ENCODE measurements around the gene FBXL5. TPM values are rescaled to one million over a fixed set of nuclear protein-coding genes. Genes with fewer than 3 reads are reported as not detected.

The FBXL5 gene
- total and polyA plus RNA-seq, 11 donors: 32.7 to 112 (median 81.5) TPM

DNA sequence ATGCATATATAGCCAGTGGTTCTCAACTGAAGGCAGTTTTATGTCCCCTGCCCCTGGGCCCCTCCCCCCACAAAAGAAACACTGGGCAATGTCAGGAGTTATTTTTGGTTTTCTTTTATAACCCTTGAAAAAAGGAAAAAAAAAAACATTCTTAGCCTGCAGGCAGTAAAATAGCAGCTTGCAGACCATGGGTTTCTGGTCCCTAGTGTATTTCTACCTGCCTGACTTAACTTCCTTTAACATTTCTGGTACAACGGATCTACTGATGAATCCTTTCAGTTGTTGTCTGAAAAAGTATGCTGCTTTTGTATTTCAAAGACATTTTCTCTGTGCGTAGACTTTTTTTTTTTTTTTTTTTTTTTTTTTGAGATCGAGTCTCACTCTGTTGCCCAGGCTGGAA lies 15.4 kb upstream of the FBXL5 start:
- ATAC-seq (no peak), DNase-seq (no peak)
- Histone ChIP-seq H3K4me1 (peaks cover 0 to 38% (median 0%) of the 10 kb centered on the region in 12 donors), H3K36me3 (no peaks in the 10 kb centered on the region), H3K27ac (no peak overlapping the region), H3K27me3 (no peaks in the 10 kb centered on the region), H3K9me3 (no peaks in the 10 kb centered on the region), H3K4me3 (no peak overlapping the region)
- TF ChIP-seq POLR2A (IDR thresholded peaks at IDR 0.05): no peak
- TF ChIP-seq, protein P1, sequence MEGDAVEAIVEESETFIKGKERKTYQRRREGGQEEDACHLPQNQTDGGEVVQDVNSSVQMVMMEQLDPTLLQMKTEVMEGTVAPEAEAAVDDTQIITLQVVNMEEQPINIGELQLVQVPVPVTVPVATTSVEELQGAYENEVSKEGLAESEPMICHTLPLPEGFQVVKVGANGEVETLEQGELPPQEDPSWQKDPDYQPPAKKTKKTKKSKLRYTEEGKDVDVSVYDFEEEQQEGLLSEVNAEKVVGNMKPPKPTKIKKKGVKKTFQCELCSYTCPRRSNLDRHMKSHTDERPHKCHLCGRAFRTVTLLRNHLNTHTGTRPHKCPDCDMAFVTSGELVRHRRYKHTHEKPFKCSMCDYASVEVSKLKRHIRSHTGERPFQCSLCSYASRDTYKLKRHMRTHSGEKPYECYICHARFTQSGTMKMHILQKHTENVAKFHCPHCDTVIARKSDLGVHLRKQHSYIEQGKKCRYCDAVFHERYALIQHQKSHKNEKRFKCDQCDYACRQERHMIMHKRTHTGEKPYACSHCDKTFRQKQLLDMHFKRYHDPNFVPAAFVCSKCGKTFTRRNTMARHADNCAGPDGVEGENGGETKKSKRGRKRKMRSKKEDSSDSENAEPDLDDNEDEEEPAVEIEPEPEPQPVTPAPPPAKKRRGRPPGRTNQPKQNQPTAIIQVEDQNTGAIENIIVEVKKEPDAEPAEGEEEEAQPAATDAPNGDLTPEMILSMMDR (IDR thresholded peaks at IDR 0.05): no peak
- intact Hi-C loops (cut with DNase I): no loop called here
- WGBS, 4 donors: 90 to 96% (median 94%) methylated on average over 3 of the region's 3 CpGs

GRCh38 chr4:15668566-15669435 lies 13.6 kb upstream of the FBXL5 start:
- peak overlapping the region in 1 of 12 donors; percentile 5 for H3K27ac ChIP-seq

GRCh38 chr4:15667006-15667405 lies 11.8 kb upstream of the FBXL5 start:
- Histone ChIP-seq H3K4me3 (no peak overlapping the region), H3K36me3 (no peaks in the 10 kb centered on the region), H3K27me3 (no peaks in the 10 kb centered on the region), H3K9me3 (no peaks in the 10 kb centered on the region), H3K4me1 (peaks cover 0 to 51% (median 0%) of the 10 kb centered on the region in 12 donors), H3K27ac (peak overlapping the region in 2 of 12 donors; percentile 68 to 90)
- ATAC-seq: no peak
- intact Hi-C loops (cut with DNase I): no loop called here
- no peak for TF ChIP-seq POLR2A (IDR thresholded peaks at IDR 0.05)
- TF ChIP-seq, protein P1 (IDR thresholded peaks at IDR 0.05): no peak
- DNase-seq: no peak
- WGBS, 4 donors: 64 to 72% (median 69%) methylated on average over 4 of the region's 4 CpGs

More at GRCh38 chr4:15668566-15669435, 13.6 kb upstream of the FBXL5 start:
- Histone ChIP-seq H3K4me1 (peaks cover 0 to 48% (median 0%) of the 10 kb centered on the region in 12 donors), H3K4me3 (no peak overlapping the region), H3K9me3 (no peaks in the 10 kb centered on the region), H3K36me3 (no peaks in the 10 kb centered on the region), H3K27me3 (no peaks in the 10 kb centered on the region)
- intact Hi-C loops (cut with DNase I): no loop called here
- TF ChIP-seq POLR2A (IDR thresholded peaks at IDR 0.05): no peak
- TF ChIP-seq, protein P1 (IDR thresholded peaks at IDR 0.05): no peak
- WGBS, 4 donors: 49 to 62% (median 51%) methylated on average over 1 of the region's 1 CpG
- ATAC-seq: no peak
- no peak for DNase-seq

- peak in 3 of 4 donors; percentile 71 to 92 (median 87) for ATAC-seq
- Histone ChIP-seq H3K9me3 (no peaks in the 10 kb centered on the region), H3K4me1 (peaks cover 0 to 53% (median 0%) of the 10 kb centered on the region in 12 donors), H3K36me3 (no peaks in the 10 kb centered on the region), H3K27me3 (no peaks in the 10 kb centered on the region), H3K27ac (peak overlapping the region in 9 of 12 donors; percentile 11 to 90 (median 50)), H3K4me3 (no peak overlapping the region)
- no peak for DNase-seq
- intact Hi-C loops (cut with DNase I): no loop called here
- WGBS, 4 donors: 71 to 81% (median 75%) methylated on average over 3 of the region's 3 CpGs
- TF ChIP-seq POLR2A (IDR thresholded peaks at IDR 0.05): no peak
Measured at GRCh38 chr4:15665753-15666365, 10.7 kb upstream of the FBXL5 start.
